ENCODE measurements around the gene IDH3B.

- TF ChIP-seq POLR2A (conservative IDR thresholded peaks at IDR 0.05): no peak
- TF ChIP-seq KLF16 (IDR thresholded peaks at IDR 0.05): no peak
- no peak for TF ChIP-seq GABPB2 (CRISPR knock-in tag; conservative IDR thresholded peaks at IDR 0.05)
Measured at GRCh38 chr20:2626853-2627541, 37.0 kb downstream of the IDH3B start.

Data from K562 (cell line).